Activated T-helper 1 cell treated with Interleukin-2 at 50 U/mL for 16 hours (primary cell): ENCODE results near the gene PRXL2A.

Experiments
- DNase-seq: peaks from one replicate; pipeline ENCODE4 v3.0.0-alpha.2; 2020; ENCODE audit warnings: low read depth

PRXL2A gene

DNA sequence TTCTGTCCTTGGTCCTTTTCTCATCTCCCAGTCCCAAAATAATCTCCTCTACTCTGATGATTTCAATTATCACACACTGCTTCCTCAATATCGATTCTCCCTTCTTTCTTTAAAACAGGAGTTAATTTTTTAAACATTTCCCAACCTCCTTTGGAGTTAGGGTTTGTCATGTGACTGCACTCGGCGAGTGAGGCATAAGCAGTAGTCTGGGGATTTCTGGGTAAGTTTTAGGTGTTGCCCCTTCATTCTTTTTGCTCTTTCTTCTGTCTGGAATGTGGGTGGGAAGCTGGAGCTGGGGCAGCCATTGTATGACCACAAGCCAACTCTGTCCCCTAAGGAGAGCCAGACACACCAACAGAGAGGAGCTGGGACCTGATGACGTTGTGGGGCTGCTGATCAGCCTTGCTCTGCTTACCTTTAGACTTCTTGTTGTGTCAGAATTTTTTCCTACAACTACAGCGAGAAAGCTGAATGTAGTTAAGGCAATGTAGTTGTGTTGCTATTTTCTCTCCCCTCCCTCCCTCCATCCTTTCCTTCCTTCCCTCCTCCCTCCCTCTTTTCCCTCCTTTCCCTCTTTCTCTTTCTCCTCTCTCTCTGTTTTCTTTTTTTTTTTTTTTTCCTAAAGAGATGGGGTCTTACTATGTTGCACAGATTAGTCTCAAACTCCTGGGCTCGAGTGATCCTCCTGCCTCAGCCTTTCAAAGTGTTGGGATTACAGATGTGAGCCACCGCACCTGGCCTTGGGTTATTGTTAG is 39.3 kb downstream of the PRXL2A start:
- no peak for DNase-seq

- no peak for DNase-seq
Measured at GRCh38 chr10:80448209-80448942, 40.0 kb downstream of the PRXL2A start.

DNA sequence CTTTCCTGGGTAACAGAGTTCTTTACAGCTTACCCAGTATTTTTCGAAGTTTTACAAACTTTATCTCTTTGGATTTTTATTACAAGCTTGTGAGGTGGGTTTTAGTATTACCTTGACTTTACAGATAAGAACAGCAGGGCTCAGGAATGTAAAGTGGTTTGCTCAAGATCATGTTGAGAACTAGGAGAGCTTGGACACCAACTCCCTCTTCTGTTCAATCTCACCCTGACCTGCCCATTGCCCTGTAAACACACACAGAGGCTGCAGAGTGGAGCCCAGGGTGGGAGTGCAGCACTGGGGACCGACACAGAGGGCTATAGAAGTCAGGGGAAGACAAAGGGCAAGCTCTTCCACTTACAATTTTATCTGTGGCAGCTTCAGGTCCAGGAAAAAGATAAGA is 41.2 kb downstream of the PRXL2A start:
- no peak for DNase-seq

DNA sequence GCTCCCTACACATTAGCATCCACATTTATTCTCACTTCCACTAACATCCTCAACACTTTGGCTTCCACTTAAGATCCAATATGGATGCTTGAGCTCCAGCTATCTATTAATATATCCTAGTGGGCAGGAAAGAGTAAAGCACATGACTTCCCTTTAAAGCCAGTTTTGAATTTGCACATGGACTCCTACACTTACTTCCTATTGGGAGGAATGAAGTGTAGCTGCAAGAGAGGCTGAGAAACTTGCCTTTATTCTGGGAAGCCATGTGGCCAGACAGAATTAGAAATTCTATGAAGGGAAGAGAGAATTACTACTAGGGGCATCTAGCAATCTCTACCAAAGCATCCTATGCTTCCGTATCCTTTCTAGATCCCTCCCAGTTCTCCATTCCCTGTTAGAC is 42.8 kb downstream of the PRXL2A start:
- no peak for DNase-seq

- no peak for DNase-seq
Measured at GRCh38 chr10:80452069-80452468, 43.7 kb downstream of the PRXL2A start.

GRCh38 chr10:80452640-80453039 is 44.3 kb downstream of the PRXL2A start:
- no peak for DNase-seq

DNA sequence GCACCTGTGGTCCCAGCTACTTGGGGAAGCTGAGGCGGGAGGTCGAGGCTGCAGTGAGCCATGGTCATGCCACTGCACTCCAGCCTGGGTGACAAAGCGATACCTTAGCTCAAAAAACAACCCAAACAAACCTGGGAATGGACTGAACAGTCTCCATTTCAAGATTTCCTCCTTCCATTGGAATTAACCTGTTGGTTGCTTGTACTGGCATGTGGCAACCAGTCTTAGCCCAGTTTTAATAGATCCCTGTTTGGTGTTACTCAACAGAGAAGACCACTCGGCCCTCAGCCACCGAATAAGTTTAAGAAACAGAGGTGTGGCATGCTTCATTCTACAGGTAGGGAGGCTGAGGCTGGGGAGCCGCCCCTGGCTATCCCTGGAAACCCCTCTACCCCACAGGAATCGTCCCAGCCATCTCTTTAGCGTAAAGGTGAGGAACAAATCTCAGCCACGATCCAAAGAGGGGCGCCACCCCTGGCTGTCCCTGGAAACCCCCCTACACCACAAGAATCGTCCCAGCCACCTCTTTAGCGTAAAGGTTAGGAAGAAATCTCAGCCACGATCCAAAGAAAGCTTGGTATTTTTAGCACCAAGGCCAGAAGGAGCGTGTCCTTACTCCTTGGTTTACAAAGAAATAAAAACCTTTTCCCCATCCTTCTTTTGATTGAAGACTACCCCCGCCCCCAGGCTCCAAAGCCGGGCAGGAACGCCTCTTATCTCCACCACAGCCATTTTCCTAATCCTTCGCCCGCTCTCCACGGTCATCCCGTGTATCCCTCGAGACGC is 44.9 kb downstream of the PRXL2A start:
- DNase-seq: no peak

- DNase-seq: peak; percentile 74
Measured at GRCh38 chr10:80453842-80454512, 45.6 kb downstream of the PRXL2A start, which contains the start of gene TSPAN14. TSS of gene TSPAN14 (plus strand) at chr10:80454310. CDS start at chr10:80489234, 34,924 bp downstream.

- DNase-seq: no peak
Measured at GRCh38 chr10:80454513-80455460, 46.4 kb downstream of the PRXL2A start.

DNA sequence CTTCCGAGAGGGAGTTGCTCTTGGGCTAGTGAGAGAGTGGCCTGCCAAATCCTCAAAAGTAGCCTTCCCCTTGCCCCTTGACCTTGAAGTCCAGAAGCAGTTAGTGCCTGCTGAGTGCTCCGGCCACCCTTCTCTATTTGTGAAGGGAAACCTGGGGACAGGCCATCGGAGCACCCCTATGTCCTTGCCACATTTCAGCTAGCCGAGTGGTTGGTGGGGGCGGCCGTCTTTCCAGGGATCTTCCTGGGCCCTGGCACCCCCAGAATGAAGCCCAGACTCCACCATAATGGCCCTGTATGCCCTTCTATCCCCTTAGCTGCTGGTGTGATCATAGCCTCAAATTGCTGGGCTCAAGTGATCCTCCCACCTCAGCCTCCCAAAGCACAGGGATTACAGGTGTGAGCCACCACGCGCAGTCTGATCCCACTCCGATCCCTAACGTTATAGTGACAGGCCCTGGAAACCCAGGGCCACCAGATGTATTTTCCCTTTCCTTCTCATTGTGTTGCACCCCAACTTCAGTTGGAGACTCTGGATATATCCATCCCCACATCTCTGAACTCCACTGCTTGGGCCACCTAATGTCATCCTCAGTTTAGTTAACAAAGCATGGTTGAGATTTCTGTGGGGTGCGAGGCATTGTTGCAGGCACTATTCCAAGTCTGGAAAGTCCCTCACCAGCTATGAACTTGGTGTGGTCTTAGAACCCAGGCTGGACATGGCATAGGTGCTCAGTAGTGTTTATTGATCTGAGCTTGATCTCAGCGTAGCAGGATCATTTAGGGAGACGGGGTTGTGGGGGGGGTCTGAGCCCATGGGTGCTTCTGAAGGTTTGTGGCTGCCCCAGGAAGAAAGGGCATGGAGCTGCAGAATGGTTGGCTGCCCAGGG is 47.4 kb downstream of the PRXL2A start:
- no peak for DNase-seq

DNA sequence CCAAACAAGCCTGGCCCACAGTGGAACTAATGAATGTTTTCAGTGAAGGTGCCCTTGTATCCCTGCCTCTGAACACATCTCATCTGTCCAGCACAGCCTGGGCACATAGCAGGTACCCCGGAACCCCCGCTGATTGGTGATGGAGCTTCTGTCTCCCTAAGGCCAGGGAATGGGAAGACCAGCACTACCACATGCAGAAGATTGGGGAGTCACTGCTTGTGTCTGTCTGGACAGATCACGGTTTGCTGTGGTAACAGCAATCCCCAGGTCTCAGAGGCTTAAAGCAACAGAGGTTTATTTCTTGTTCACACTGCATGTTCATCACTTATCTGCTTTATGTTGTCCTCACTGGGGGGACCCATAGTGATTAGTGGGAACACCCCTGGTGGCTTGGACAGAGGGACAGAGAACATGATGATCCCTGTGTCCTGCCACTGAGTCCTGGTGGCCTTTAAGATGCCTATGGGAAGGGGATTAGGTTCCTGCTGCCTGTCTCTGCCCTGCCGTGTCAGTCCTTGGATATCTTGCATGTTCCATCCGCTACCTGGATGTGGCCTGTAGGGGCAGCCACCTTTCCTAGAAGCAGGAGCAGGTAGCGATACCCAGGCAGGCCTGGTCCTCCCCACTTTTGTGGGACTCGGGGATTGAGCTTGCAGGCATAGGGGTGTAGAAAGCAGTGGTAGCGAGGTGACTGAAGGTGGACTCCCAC is 49.4 kb downstream of the PRXL2A start:
- DNase-seq: no peak

DNA sequence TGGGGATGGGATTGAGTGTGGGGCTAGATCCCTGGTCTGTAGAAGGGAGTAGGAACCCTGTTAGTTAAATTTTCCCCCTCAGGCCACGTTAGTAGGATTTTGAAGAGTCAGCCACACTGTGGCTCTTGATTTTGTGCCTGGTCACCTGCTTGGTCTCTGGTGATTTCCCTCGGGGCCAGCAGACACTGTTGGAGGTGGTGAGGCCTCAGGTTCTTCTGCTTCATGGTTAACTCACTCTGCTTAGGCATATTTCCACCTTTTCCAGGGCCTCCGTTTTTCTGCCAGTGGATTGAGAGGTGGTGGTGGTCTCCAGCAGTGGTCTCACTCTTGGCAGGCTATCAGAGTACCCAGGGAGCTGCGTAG is 49.9 kb downstream of the PRXL2A start:
- DNase-seq: no peak

DNA sequence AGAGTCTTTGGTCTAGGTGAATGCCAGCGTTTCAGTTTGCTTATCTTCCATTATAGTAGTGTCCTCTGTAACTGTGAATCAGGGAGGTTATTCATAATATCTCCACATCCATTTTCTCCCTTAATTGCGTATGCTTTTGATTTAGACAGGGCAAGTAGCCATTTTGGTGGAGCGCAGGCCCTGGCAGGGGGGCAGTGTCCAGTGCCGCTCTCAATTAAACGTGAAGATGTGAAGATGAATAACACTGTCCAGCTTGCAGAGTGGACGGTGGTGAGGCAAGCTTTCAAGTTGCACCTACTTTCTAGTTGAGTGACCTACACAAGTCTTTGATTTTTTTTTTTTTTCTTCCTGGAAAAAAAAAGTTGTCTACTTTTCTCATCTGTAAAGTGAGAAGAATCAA is 50.3 kb downstream of the PRXL2A start:
- DNase-seq: no peak

DNA sequence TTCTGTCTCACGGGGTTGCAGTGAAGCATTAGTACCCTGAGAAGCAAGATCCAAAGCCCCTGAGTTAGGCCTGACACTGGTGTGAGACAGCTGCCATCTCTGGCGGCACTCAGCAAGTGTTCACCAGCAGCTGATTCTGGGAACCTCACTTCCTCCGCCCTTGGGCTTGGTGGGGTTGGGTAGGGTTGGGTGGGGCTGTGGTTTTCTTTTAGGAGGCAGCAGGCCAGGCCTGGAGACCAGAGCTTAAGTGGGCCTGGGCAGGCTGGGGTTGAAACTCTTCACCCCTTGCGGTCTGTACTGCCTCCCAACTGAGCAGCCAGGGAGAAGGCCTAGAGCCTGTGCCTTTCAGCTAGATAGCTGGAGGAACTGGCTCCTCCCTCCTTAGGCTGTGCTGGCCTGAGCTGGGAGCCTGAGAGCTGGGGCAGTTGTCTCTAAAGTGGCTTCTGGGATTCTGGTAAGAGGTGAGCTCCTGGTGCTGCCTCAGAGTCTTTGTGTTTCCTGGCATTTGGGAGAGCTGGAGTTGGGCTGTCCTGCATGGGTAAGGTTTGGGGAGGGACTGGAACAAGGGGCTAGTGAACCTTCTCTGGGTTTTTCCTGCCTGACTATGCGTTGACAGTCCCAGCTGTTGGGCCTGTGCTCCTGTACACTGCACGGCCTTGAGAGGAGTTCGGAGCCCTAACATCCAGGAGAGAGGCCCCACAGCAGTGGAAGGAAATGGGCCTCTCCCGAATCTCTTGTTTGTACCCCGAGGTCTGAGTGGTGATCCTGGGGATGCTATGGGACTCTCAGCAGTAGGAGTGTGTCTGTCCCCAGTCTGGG is 50.9 kb downstream of the PRXL2A start:
- DNase-seq: peak; percentile 57

GRCh38 chr10:80460399-80461207 is 52.3 kb downstream of the PRXL2A start:
- no peak for DNase-seq

DNA sequence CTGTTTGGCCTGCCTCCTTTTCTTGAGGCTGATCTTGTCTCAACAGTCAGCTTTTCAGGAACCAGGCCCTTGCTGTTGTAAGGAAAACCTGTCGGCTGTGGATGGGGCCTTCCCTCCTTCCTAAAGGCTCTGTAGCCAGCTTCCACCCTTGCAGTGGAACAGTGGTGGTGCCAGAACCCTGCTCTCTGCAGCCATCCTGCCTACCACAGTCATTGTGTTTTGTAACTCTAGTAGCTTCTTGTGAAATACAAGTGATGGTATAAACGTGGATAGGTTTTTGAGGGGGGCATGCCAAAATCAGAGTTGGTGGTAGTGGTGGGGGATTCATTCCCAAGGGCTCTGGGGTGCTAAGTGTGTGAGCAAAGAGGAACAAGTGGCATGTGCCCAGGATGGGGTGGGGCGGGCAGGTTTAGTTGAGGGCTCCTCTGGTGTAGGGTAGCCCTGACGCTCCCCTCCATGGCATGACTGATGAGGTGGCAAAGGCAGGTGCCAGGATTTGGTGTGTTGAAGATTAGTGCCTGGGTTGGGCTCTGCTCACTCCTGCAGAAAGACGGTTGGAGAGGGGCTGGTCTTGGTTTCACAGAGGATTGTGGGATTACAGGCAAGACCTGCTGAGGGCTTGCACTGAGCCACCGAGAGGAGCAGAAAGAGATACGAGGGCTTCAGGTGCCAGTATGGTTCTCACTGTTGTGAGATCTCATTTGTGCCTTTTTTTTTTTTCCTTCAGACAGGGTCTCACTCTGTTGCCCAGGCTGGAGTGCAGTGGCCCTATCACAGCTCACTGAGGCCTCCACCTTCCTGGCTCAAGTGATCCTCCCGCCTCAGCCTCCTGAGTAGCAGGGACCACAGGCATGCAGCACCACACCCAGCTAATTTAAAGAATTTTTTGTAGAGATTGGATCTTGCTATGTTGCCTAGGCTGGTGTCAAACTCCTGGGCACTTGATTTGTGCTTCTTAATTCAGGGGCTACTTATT is 53.1 kb downstream of the PRXL2A start:
- DNase-seq: no peak
